DOHH2 (cell line): ENCODE measurements around the gene PCED1B.
"Not testable (repeated sequence)": the region's sequence is repeated elsewhere in the genome, so short reads cannot be mapped to it uniquely, and the experiment has no call there.

ENCODE experiments used
- H3F3A ChIP-seq: fragments of 200-600 bp; sonication (generic), shearing (Covaris generic); 2 replicates; pipeline ENCODE4 v1.6.0; 2016; ENCODE audit warnings: antibody characterized with exemption, mild to moderate bottlenecking; ENCODE audit not compliant: control insufficient read depth, insufficient read depth
- H3K27ac ChIP-seq: fragments of 200-600 bp; sonication (generic); 2 replicates; pipeline ENCODE4 v1.5.1; 2014; ENCODE audit warnings: low read depth, mild to moderate bottlenecking, low read length, moderate library complexity
- H3K27me3 ChIP-seq: fragments of 200-600 bp; sonication (generic); 2 replicates; pipeline ENCODE4 v1.6.1; 2014; ENCODE audit warnings: mild to moderate bottlenecking, low read length, mixed read lengths; ENCODE audit not compliant: control insufficient read depth
- H3K36me3 ChIP-seq: fragments of 200-600 bp; sonication (generic); 2 replicates; pipeline ENCODE4 v1.6.1; 2014; ENCODE audit warnings: mild to moderate bottlenecking, low read length, moderate library complexity, mixed read lengths; ENCODE audit not compliant: control insufficient read depth
- H3K4me1 ChIP-seq: fragments of 200-600 bp; sonication (generic); 2 replicates; pipeline ENCODE4 v1.6.1; 2014; ENCODE audit warnings: mild to moderate bottlenecking, low read length, mixed read lengths; ENCODE audit not compliant: control insufficient read depth
- H3K4me2 ChIP-seq: fragments of 200-600 bp; sonication (generic); 2 replicates; pipeline ENCODE4 v1.6.0; 2014; ENCODE audit warnings: mild to moderate bottlenecking, low read length, moderate library complexity
- H3K4me3 ChIP-seq: fragments of 200-600 bp; sonication (generic); 2 replicates; pipeline ENCODE4 v1.5.1; 2014; ENCODE audit warnings: mild to moderate bottlenecking, low read length, mixed read lengths
- H3K79me2 ChIP-seq: fragments of 200-600 bp; sonication (generic); 2 replicates; pipeline ENCODE4 v1.6.1; 2014; ENCODE audit warnings: mild to moderate bottlenecking, low read length, mixed read lengths; ENCODE audit not compliant: control insufficient read depth
- H3K9me2 ChIP-seq: fragments of 200-600 bp; sonication (generic); replicated peaks from 2 replicates; pipeline ENCODE4 v1.6.1; 2014; ENCODE audit warnings: mild to moderate bottlenecking, low read length, mixed read lengths; ENCODE audit not compliant: control insufficient read depth
- H3K9me3 ChIP-seq: fragments of 200-600 bp; sonication (generic); 2 replicates; pipeline ENCODE4 v1.6.1; 2014; ENCODE audit warnings: antibody characterized with exemption, low read length, mixed read lengths; ENCODE audit not compliant: control insufficient read depth, insufficient read depth
- H4K20me1 ChIP-seq: fragments of 200-600 bp; sonication (generic); 2 replicates; pipeline ENCODE4 v1.6.0; 2014; ENCODE audit warnings: low read depth, mild to moderate bottlenecking, antibody characterized with exemption, low read length, moderate library complexity; ENCODE audit not compliant: control insufficient read depth, insufficient read depth
- CTCF ChIP-seq: fragments of 200-600 bp; sonication (generic); IDR thresholded peaks from one replicate; pipeline ENCODE4 v1.5.1; 2014; ENCODE audit warnings: antibody characterized with exemption, mild to moderate bottlenecking, low read depth, low read length; ENCODE audit not compliant: poor library complexity, severe bottlenecking
- EZH2phosphoT487 ChIP-seq: fragments of 200-600 bp; sonication (generic); IDR thresholded peaks from 2 replicates; pipeline ENCODE4 v1.6.1; 2017; ENCODE audit warnings: borderline replicate concordance, mild to moderate bottlenecking, antibody characterized with exemption, low read length, moderate library complexity, mixed read lengths

PCED1B gene

DNA sequence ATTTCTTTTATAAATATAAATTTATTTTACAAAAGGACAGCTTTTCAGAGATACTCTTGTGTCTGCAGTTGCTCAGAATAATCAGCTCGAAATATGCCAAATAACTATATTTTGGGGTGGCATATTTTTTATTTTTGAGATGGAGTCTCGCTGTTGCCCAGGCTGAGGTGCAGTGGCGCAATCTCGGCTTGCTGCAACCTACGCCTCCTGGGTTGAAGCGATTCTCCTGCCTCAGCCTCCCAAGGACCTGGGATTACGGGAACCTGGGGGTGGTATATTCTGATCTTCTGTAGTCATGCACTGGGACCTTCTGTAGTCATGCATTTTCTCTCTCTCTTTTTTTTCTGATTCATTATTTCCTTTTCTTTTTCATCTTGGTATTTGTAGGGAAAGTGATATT lies 135.3 kb downstream of the PCED1B start:
- TF ChIP-seq EZH2phosphoT487 = no peak
- Histone ChIP-seq H3F3A (peaks cover 29% of the 10 kb centered on the region), H3K4me2 (peak overlapping the region; percentile 77), H3K36me3 (peaks cover 9% of the 10 kb centered on the region), H3K9me3 (no peaks in the 10 kb centered on the region), H3K4me3 (peak overlapping the region; percentile 74), H4K20me1 (no peaks in the 10 kb centered on the region), H3K79me2 (peaks cover 29% of the 10 kb centered on the region), H3K4me1 (peaks cover 76% of the 10 kb centered on the region), H3K27ac (no peak overlapping the region), H3K9me2 (no peaks in the 10 kb centered on the region), H3K27me3 (no peaks in the 10 kb centered on the region)

GRCh38 chr12:47216150-47216677 lies 136.8 kb downstream of the PCED1B start:
- peak overlapping the region; percentile 74 for H3K4me3 ChIP-seq
- H3K27me3 ChIP-seq = no peaks in the 10 kb centered on the region
- H3F3A ChIP-seq = peaks cover 27% of the 10 kb centered on the region
- TF ChIP-seq EZH2phosphoT487 = no peak
- no peak for TF ChIP-seq CTCF
- no peaks in the 10 kb centered on the region for H3K9me3 ChIP-seq
- H3K36me3 ChIP-seq = 0 out of 2 replicates have a peak, but pooled peaks cover 3% of the 10 kb centered on the region
- no peaks in the 10 kb centered on the region for H4K20me1 ChIP-seq
- peaks cover 29% of the 10 kb centered on the region for H3K79me2 ChIP-seq
- H3K4me1 ChIP-seq = peaks cover 65% of the 10 kb centered on the region
- H3K4me2 ChIP-seq = peak overlapping the region; percentile 77
- H3K27ac ChIP-seq = peak overlapping the region; percentile 85
- no peaks in the 10 kb centered on the region for H3K9me2 ChIP-seq

DNA sequence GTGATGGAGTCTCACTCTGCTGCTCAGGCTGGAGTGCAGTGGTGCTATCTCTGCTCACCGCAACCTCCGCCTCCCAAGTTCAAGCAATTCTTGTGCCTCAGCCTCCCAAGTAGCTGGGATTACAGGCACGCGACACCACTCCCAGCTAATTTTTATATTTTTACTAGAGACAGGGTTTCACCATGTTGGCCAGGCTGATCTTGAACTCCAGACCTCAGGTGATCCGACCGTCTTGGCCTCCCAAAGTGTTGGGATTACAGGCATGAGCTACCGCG lies 138.1 kb downstream of the PCED1B start:
- not testable (repeated sequence) for H3K27me3 ChIP-seq, H3K36me3 ChIP-seq, H4K20me1 ChIP-seq, H3K9me3 ChIP-seq, H3K9me2 ChIP-seq
- Histone ChIP-seq H3F3A (peaks cover 27% of the 10 kb centered on the region), H3K27ac (0 out of 2 replicates have a peak overlapping the region, but pooled peaks have one; percentile 7), H3K4me3 (peak overlapping the region; percentile 74), H3K4me2 (peak overlapping the region; percentile 77), H3K4me1 (peaks cover 65% of the 10 kb centered on the region), H3K79me2 (peaks cover 24% of the 10 kb centered on the region)

DNA sequence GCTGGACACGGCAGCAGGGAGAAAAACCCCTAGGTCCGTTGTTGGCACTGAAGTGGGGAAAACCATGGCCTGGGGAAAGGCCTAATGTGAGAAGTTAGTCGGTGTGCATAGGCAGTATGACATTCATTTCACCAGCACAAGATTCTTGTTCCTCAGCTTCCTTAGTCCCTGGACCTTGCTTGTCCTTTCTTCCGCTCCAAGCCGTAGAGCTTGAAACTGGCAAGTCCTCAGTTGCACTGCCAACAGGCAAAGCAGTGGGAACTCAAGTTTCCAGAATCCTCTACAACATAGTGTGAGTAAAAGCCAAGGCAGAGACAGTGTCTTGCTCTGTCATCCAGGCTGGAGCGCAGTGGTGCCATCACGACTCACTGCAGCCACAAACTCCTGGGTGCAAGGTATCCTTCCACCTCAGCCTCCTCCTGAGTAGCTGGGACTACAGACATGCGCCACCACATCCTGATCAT lies 138.8 kb downstream of the PCED1B start:
- H3K9me2 ChIP-seq = no peaks in the 10 kb centered on the region
- no peaks in the 10 kb centered on the region for H3K36me3 ChIP-seq
- H3K9me3 ChIP-seq = no peaks in the 10 kb centered on the region
- TF ChIP-seq CTCF = no peak
- no peaks in the 10 kb centered on the region for H3K27me3 ChIP-seq
- peak overlapping the region; percentile 74 for H3K4me3 ChIP-seq
- peaks cover 66% of the 10 kb centered on the region for H3K4me1 ChIP-seq
- H3K4me2 ChIP-seq = peak overlapping the region; percentile 77
- peaks cover 18% of the 10 kb centered on the region for H3K79me2 ChIP-seq
- 0 out of 2 replicates have a peak overlapping the region, but pooled peaks have one; percentile 7 for H3K27ac ChIP-seq
- H4K20me1 ChIP-seq = no peaks in the 10 kb centered on the region
- peaks cover 23% of the 10 kb centered on the region for H3F3A ChIP-seq
